K562 (cell line): ENCODE data around the gene DNAAF3. TPM values are rescaled to one million over a fixed set of nuclear protein-coding genes. Genes with fewer than 3 reads are reported as not detected.

Experiments used
- CHD1 ChIP-seq: fragments of 200-600 bp; sonication (generic); IDR thresholded peaks from one replicate; pipeline ENCODE4 v1.6.1; 2012; ENCODE audit warnings: mild to moderate bottlenecking, moderate library complexity, low read length, inconsistent platforms
- CREBBP ChIP-seq: IDR thresholded peaks from one replicate; pipeline ENCODE4 v1.6.1; 2012; ENCODE audit warnings: low read depth, mild to moderate bottlenecking, control low read depth, inconsistent platforms, low read length
- ESRRB ChIP-seq: fragments of 250-450 bp; sonication (Bioruptor Pico); IDR thresholded peaks from 2 replicates; pipeline ENCODE4 v1.5.0; 2020; ENCODE audit warnings: mild to moderate bottlenecking, moderate library complexity, borderline replicate concordance
- MAFF ChIP-seq: IDR thresholded peaks from 2 replicates; pipeline ENCODE4 v1.6.1; 2012; ENCODE audit warnings: low read length, improper control_type of control experiment
- NBN ChIP-seq: fragments of 450-650 bp; IDR thresholded peaks from 2 replicates; pipeline ENCODE4 v1.6.1; 2016; ENCODE audit warnings: low read depth, mild to moderate bottlenecking
- NFATC3 ChIP-seq: fragments of 450-650 bp; IDR thresholded peaks from 2 replicates; pipeline ENCODE4 v1.6.1; 2017; ENCODE audit warnings: mild to moderate bottlenecking
- POLR2H ChIP-seq: IDR thresholded peaks from 2 replicates; pipeline ENCODE4 v1.6.1; 2016; ENCODE audit warnings: missing genetic modification characterization, low read depth, mild to moderate bottlenecking, control low read depth, missing compliant biosample characterization, moderate library complexity
- USF1 ChIP-seq: sonication (generic); formaldehyde crosslinking; IDR thresholded peaks from 2 replicates; pipeline ENCODE4 v1.9.0; 2022; ENCODE audit warnings: mild to moderate bottlenecking, missing genetic modification reagents
- ZNF431 ChIP-seq: sonication (generic); formaldehyde crosslinking; IDR thresholded peaks from 2 replicates; pipeline ENCODE4 v1.8.0; 2022; ENCODE audit warnings: mild to moderate bottlenecking, missing genetic modification reagents
- ZNF436 ChIP-seq: fragments of 250-450, 450-650 bp; sonication (Bioruptor Pico); formaldehyde crosslinking; IDR thresholded peaks from 2 replicates; pipeline ENCODE4 v1.7.0; 2020; ENCODE audit warnings: mild to moderate bottlenecking
- ZNF561 ChIP-seq: fragments of 450-650 bp; formaldehyde crosslinking; conservative IDR thresholded peaks from 2 replicates; pipeline ENCODE4 v1.4.0; 2020; ENCODE audit warnings: mild to moderate bottlenecking, moderate library complexity
- ZNF766 ChIP-seq: fragments of 200-800 bp; sonication (Bioruptor generic); conservative IDR thresholded peaks from 2 replicates; pipeline ENCODE4 v1.6.1; 2016; ENCODE audit warnings: missing genetic modification characterization, missing compliant biosample characterization
- polyA plus RNA-seq, 8 experiments: library from polyadenylated mRNA; depleted of rRNA in 4 of 8; stranded (reverse) in 5 of 8; unstranded in 3 of 8; fragments of >200 nt; fragmentation: Nextera tagmentation in 2 of 8; fragmentation: Illumina TruSeq in 1 of 8; extraction: Ambion mirVana in 2 of 8; extraction: Trizol in 1 of 8; gene quantifications; 2 replicates each; pipeline versions ENCODE4 v1.2.1 to v1.2.3, GENCODE V29; 2011 to 2014; ENCODE audit warnings: inconsistent platforms in 1 of 8, missing spikeins in 1 of 8
- total RNA-seq, 7 experiments: library from RNA; depleted of rRNA in 6 of 7; stranded (reverse); fragments of >200 nt in 6 of 7; fragmentation: Illumina TruSeq in 2 of 7; extraction: Trizol in 2 of 7; gene quantifications; 2 replicates each; pipeline versions ENCODE4 v1.2.1 to v1.2.3, GENCODE V29; 2011 to 2021; ENCODE audit warnings: low replicate concordance in 1 of 7
- TF ChIP-seq, protein P1 (sequence below): fragments of 450-650 bp; formaldehyde crosslinking; IDR thresholded peaks from 2 replicates; pipeline ENCODE4 v1.4.0; 2022; ENCODE audit warnings: mild to moderate bottlenecking, moderate library complexity
- TF ChIP-seq, protein P2 (sequence below): fragments of 450-650 bp; IDR thresholded peaks from 2 replicates; pipeline ENCODE4 v1.6.1; 2016; ENCODE audit warnings: borderline replicate concordance
- TF ChIP-seq, protein P3 (sequence below): fragments of 250-450 bp; sonication (Bioruptor Pico); IDR thresholded peaks from 2 replicates; pipeline ENCODE4 v1.5.0; 2020; ENCODE audit warnings: mild to moderate bottlenecking, borderline replicate concordance
- TF ChIP-seq, protein P4 (sequence below): sonication (generic); formaldehyde crosslinking; IDR thresholded peaks from 2 replicates; pipeline ENCODE4 v1.8.0; 2022; ENCODE audit warnings: mild to moderate bottlenecking, missing genetic modification reagents

The DNAAF3 gene
- total and polyA plus RNA-seq, 9 of the 15 experiments (the other 6 are each of a cell fraction or from before 2014, with no cell fraction given), result 21.6 to 61.5 (median 43.0) TPM

DNA sequence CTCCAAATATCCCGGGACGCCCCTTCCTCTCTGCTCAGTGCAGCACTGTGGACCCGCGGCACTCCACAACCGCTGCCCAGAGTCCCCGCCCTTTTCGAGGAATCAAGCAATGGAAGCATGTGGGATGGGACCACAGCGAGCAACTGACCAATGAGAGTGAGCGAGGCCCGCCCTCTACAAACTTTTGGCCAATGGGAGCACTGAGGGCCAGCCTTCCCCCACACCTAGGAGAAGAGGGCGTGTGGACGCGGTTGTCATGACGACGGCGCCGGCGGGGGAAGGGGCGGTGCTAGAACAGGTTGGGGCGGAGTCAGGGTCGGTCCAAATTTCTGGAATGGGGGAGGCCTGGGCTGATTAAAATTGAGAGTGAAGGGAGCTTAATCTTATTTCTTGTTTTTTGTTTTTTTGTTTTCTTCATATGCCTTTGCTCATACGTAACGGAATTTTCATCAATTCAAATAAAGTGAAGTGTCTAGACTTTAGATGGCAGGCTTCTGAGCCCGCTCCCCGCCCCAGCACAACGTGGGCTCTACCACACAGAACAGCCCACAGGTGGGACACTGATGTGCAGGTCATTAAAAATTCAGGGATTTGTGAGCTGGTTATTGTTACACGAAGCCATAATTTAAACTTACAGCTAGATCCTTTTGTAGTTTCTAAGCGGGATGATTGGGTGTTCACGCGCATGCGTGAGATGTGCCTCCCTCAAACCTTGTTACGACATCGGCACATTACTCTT lies at the start of gene DNAAF3 (continued):
- TF ChIP-seq ZNF561 (CRISPR knock-in tag), result no peak
- no peak for TF ChIP-seq ZNF431 (CRISPR knock-in tag)
- TF ChIP-seq NBN, result peak; percentile 56
- TF ChIP-seq NFATC3, result no peak
- TF ChIP-seq, protein P1, sequence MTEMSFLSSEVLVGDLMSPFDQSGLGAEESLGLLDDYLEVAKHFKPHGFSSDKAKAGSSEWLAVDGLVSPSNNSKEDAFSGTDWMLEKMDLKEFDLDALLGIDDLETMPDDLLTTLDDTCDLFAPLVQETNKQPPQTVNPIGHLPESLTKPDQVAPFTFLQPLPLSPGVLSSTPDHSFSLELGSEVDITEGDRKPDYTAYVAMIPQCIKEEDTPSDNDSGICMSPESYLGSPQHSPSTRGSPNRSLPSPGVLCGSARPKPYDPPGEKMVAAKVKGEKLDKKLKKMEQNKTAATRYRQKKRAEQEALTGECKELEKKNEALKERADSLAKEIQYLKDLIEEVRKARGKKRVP (CRISPR knock-in tag), result no peak
- TF ChIP-seq ZNF766 (CRISPR knock-in tag), result no peak
- TF ChIP-seq CREBBP, result no peak
- no peak for TF ChIP-seq POLR2H (tag)
- no peak for TF ChIP-seq ESRRB (CRISPR knock-in tag)
- TF ChIP-seq, protein P2, sequence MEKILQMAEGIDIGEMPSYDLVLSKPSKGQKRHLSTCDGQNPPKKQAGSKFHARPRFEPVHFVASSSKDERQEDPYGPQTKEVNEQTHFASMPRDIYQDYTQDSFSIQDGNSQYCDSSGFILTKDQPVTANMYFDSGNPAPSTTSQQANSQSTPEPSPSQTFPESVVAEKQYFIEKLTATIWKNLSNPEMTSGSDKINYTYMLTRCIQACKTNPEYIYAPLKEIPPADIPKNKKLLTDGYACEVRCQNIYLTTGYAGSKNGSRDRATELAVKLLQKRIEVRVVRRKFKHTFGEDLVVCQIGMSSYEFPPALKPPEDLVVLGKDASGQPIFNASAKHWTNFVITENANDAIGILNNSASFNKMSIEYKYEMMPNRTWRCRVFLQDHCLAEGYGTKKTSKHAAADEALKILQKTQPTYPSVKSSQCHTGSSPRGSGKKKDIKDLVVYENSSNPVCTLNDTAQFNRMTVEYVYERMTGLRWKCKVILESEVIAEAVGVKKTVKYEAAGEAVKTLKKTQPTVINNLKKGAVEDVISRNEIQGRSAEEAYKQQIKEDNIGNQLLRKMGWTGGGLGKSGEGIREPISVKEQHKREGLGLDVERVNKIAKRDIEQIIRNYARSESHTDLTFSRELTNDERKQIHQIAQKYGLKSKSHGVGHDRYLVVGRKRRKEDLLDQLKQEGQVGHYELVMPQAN, result no peak
- TF ChIP-seq, protein P3, sequence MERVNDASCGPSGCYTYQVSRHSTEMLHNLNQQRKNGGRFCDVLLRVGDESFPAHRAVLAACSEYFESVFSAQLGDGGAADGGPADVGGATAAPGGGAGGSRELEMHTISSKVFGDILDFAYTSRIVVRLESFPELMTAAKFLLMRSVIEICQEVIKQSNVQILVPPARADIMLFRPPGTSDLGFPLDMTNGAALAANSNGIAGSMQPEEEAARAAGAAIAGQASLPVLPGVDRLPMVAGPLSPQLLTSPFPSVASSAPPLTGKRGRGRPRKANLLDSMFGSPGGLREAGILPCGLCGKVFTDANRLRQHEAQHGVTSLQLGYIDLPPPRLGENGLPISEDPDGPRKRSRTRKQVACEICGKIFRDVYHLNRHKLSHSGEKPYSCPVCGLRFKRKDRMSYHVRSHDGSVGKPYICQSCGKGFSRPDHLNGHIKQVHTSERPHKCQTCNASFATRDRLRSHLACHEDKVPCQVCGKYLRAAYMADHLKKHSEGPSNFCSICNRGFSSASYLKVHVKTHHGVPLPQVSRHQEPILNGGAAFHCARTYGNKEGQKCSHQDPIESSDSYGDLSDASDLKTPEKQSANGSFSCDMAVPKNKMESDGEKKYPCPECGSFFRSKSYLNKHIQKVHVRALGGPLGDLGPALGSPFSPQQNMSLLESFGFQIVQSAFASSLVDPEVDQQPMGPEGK, result no peak
- TF ChIP-seq ZNF436 (CRISPR knock-in tag), result peak; percentile 21; the same call in 1 of the 2 replicates
- peak; percentile 84 for TF ChIP-seq MAFF
- TF ChIP-seq, protein P4, sequence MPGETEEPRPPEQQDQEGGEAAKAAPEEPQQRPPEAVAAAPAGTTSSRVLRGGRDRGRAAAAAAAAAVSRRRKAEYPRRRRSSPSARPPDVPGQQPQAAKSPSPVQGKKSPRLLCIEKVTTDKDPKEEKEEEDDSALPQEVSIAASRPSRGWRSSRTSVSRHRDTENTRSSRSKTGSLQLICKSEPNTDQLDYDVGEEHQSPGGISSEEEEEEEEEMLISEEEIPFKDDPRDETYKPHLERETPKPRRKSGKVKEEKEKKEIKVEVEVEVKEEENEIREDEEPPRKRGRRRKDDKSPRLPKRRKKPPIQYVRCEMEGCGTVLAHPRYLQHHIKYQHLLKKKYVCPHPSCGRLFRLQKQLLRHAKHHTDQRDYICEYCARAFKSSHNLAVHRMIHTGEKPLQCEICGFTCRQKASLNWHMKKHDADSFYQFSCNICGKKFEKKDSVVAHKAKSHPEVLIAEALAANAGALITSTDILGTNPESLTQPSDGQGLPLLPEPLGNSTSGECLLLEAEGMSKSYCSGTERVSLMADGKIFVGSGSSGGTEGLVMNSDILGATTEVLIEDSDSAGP (CRISPR knock-in tag), result no peak
- no peak for TF ChIP-seq CHD1
- TF ChIP-seq USF1, result 0 out of 2 replicates have a peak, but pooled peaks have one; percentile 17
